Cerebellar cortex (tissue), 1 donor: ENCODE results near the gene CDC42BPA.
"Not testable (repeated sequence)": the region's sequence is repeated elsewhere in the genome, so short reads cannot be mapped to it uniquely, and the experiment has no call there.

Experiments
- DNase-seq: peaks from one replicate; pipeline ENCODE4 v3.0.0-alpha.2; 2015; ENCODE audit warnings: low spot score

Gene CDC42BPA

DNA sequence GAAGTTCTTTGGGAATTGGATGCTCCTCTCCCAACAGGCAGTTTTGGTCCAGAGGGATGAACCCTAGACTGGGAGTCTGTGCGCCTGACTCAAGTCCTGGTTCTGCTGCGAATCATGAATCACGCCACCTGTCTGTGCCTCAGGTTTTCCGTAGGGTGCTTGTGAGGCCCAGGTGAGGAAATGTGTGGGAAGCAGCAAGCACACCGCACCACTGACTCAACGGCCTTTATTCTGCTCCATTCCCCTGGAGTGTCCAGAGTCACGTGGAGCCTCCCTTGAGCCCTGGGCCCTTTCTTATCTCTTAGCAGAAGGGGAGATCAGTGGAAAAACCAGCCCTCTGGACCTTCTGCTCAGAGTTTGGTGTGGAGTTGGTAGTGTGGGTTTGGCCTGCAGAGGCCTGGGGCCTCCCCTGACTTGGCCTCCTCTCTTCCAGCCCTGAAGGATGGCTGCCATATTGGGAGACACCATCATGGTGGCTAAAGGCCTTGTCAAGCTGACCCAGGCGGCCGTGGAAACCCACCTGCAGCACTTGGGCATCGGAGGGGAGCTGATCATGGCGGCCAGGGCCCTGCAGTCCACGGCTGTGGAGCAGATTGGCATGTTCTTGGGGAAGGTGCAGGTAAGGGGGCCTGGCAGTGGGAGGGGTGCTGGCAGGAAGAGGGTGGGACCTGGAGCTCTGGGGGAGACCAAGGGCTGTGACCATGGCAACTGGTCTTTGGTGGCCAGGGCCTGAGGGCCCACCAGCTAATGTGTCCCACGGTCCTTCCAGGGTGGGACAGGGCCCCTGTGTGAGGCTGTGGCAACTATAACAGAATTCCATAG lies 357.1 kb downstream of the CDC42BPA start:
- DNase-seq = no peak

DNA sequence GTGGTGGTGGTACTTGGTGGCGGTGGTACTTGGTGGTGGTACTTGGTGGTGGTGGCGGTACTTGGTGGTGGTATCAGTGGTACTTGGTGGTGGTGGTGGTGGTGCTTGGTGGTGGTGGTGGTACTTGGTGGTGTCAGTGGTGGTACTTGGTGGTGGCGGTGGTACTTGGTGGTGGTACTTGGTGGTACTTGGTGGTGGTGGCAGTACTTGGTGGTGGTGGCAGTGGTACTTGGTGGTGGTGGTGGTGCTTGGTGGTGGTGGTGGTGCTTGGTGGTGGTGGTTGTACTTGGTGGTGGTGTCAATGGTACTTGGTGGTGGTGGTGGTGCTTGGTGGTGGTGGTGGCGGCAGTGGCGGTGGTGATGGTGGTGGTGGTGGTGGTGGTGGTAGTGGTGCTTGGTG lies 358.0 kb downstream of the CDC42BPA start:
- DNase-seq = no peak

DNA sequence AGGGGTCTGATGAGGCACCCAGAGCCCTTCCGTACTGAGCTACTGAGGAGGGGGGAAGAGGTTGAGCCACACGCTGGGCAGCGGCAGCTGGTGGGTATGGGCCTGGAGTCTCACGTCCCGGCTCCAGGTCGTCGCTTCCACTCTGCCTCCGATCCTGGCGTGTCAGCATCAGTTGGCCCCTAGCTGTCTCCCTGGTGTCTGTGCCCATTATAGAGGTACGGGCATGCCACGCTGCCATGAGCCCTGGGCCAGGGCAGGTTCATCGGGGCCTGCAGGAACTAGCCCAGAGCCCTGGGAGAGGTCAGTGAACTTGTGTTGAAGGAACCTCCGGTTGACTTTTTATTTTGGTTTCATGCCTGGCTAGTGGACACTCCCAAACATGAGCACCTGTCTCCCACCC lies 360.0 kb downstream of the CDC42BPA start:
- no peak for DNase-seq

- DNase-seq = no peak
These were observed 360.6 kb downstream of the CDC42BPA start for GRCh38 chr1:226957714-226958113.

GRCh38 chr1:226956942-226957713 lies 361.2 kb downstream of the CDC42BPA start:
- no peak for DNase-seq

- DNase-seq = not testable (repeated sequence)
These were observed 362.4 kb downstream of the CDC42BPA start for GRCh38 chr1:226955857-226956256.

DNA sequence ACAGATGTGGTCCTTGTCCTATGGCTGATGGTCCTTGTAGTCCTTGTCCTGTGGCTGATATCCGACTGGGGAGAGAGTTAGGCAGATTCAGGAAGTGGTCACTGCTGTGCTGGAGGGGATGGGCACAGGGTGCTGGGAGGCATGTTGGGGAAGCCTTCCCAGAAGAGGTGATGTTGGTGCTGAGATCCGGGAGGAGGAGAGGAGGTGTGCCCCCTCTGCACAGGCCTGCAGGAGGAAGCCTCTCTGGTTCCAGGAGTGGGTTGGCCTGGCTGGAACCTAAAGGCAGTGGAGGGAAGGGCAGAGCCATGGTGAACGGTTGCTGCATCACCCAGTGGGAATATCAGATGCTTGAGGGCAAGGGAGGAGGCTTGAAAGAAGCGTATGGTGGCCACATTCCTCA lies 363.5 kb downstream of the CDC42BPA start:
- DNase-seq = no peak

GRCh38 chr1:226954337-226954736 lies 364.0 kb downstream of the CDC42BPA start:
- DNase-seq = no peak

DNA sequence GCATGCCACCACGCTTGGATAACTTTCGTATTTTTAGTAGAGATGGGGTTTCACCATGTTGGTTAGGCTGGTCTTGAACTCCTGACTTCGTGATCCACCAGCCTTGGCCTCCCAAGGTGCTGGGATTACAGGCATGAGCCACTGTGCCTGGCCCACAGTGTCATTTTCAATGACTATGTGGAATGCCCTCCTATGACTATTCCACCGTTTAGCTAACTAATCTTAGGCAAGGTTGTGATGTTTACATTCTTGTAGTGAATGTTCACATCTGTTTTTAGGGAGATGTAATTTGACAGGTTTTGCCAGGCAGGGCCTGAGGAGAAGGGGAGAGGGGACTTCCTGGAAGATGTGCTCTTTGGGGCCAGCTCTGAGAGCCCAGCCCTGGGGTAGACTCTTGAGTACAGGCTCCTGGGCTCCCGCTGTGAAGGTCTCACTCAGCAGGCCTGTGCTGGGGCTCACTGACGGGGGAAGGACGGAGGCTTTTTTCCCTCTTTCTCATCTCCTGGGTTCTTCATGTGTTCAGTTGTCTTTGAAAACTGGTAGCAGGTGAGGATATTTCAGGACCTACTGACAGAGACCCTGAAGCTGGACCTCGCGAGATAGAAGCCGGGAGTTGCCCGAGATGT lies 365.0 kb downstream of the CDC42BPA start:
- DNase-seq = no peak

GRCh38 chr1:226952118-226952441 lies 366.2 kb downstream of the CDC42BPA start:
- DNase-seq = no peak

GRCh38 chr1:226951286-226952117 lies 366.8 kb downstream of the CDC42BPA start:
- DNase-seq = no peak

DNA sequence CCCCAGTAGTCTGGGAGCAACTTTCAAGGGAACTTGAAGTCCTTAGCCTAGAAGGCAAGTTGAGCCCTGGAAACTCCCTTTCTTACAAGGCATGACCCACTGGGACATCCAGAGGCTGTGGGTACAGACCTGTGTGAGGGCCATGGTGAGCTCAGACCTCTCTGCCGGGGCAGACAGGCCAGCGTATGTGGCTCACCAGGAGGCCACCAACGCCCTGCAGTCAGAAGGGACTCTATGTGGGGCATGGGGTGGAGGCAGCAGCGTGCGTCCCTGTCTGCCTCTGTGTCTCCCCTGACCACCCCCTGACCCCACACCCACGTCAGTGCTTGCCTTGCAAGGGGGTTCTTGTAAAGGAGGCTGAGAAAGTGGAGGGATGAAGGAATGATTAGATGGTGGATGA lies 367.4 kb downstream of the CDC42BPA start:
- DNase-seq = no peak

DNA sequence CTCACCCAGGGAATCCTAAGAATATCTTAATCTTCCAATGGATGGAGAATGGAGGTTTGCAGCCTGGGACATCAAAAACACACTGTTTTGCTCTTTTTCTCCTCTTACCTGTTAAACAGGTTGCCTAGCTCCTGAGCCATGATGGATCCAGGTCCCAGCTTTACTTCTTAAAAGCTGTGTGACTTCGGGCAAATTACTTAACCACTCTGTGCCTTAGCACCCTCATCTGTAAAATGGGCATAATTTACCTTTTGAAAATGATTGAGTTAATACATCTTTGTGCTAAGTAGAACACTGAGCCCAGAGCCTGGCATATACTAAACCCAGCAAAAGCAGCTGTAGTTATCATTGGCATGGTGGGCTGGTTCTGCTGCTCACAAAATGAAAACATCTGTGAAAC lies 368.0 kb downstream of the CDC42BPA start:
- no peak for DNase-seq

GRCh38 chr1:226949401-226949800 lies 368.9 kb downstream of the CDC42BPA start:
- DNase-seq = no peak

GRCh38 chr1:226948996-226949395 lies 369.3 kb downstream of the CDC42BPA start:
- DNase-seq = no peak

DNA sequence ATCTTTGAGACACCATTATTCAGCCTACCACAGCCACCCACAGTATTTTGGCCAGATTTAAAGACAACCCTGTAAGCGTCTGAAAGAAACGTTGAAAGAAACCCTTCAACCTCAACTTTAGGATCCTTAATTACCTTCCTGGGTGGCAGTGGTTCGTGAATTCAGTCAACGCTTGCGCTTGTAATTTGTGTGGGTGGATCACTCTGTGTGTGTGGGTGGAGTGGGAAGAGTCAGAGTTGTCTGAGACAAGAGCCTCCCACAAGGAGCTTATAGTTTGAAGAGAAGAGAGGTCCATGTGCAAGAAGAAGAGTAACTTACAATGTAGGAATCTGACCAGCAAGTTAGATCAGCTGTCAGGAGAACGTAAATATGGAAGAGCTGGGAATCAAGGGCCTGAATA lies 369.8 kb downstream of the CDC42BPA start:
- no peak for DNase-seq

DNA sequence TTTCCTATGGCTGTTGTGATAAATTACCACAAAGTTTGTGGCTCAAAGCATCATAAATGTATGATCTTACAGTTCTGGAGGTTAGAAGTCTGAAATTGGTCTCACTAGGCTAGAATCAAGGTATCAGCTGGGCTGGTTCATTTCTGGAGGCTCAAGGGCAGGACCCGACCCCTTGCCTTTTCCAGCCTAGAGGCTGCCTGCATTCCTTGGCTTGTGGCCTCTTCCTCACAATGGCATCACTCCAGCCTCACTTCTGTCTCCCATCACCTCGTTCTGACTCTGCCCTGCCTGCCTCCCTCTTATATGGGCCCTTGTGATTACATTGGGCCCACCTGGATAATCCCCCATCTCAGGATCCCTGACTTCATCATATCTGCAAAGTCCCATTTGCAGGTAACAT lies 370.2 kb downstream of the CDC42BPA start:
- no peak for DNase-seq

GRCh38 chr1:226946841-226947240 lies 371.5 kb downstream of the CDC42BPA start:
- DNase-seq = peak; percentile 61

GRCh38 chr1:226946285-226946684 lies 372.0 kb downstream of the CDC42BPA start:
- no peak for DNase-seq

DNA sequence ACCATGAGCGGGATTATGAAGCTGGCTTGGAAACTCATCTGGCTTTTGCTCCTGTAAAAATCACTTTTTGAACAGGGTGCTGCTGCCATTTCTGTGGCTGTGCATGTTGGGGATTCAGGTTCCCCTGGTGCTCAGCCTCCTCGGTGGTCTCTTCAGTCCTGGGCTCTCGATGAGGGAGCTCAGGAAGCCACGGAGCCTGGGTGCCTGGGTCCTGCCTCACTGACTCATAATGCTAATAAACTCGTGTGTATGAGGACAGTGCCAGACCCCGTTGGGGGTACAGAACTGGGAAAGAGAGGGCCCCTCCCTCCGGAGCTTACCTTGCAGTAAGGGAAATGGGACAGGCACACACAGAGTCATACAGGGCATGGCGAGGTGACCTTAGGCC lies 372.4 kb downstream of the CDC42BPA start:
- no peak for DNase-seq

DNA sequence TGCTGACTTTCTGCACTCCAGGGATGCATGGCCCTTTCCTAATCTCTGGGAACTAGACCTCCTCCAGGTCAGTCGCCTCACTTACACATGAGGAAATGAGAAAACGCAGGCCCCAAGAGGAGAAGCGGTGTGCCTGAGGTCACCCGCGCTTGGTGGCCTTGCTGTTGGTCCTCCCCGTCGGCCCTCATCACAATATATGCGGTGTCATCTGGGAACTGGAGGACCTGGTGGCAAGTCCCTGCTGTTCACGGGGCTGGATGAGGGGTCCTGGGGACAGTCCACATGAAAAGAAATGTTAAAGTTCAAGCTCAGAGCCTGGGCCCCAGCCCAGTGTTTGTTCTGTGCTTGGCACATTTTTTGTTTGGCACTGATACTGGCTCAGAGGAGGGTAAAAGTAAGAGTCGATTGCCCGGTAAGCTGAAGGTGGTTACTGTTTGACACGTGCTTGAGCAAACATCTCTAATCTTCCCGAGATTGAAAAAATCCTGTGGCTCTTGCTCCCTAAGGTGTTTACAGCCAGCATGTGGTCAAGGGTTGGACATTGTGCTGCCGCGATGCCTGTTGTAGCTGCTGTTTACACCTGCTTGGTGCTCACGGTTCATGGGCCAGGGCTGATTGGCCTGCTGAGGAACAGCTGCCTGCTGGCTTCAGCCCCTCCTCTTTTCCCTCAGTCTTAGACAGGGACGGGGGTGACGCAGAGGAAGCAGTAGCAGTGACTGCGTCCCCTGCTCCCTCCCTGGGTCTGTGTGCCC lies 373.0 kb downstream of the CDC42BPA start:
- DNase-seq = no peak
